Stimulated activated naive CD8-positive, alpha-beta T cell treated with anti-CD3 and anti-CD28 coated beads, Interleukin-15, Interleukin-2, amounts not matched to agents 100 ng/mL and 50 ng/mL, for 24 hours (primary cell): ENCODE results near the gene MAU2.
"Not testable (repeated sequence)": the region's sequence is repeated elsewhere in the genome, so short reads cannot be mapped to it uniquely, and the experiment has no call there.

ENCODE experiments used
- H3K27ac Mint-ChIP-seq: one replicate; pipeline ENCODE4 v1.8.0; 2021; ENCODE audit warnings: mild to moderate bottlenecking, mixed read lengths
- H3K27me3 Mint-ChIP-seq: one replicate; pipeline ENCODE4 v1.8.0; 2021; ENCODE audit warnings: mixed read lengths
- H3K36me3 Mint-ChIP-seq: one replicate; pipeline ENCODE4 v1.8.0; 2021; ENCODE audit warnings: low read depth, mixed read lengths
- H3K4me1 Mint-ChIP-seq: one replicate; pipeline ENCODE4 v1.8.0; 2021; ENCODE audit warnings: low read depth, mixed read lengths
- H3K4me3 Mint-ChIP-seq: one replicate; pipeline ENCODE4 v1.8.0; 2021; ENCODE audit warnings: mild to moderate bottlenecking, mixed read lengths
- H3K9me3 Mint-ChIP-seq: one replicate; pipeline ENCODE4 v1.8.0; 2021; ENCODE audit warnings: mixed read lengths

Gene MAU2

GRCh38 chr19:19379527-19379926 is 58.9 kb downstream of the MAU2 start:
- Mint-ChIP-seq H3K9me3 (no peaks in the 10 kb centered on the region), H3K27ac (no peak overlapping the region), H3K4me1 (no peaks in the 10 kb centered on the region), H3K36me3 (no peaks in the 10 kb centered on the region), H3K4me3 (no peak overlapping the region), H3K27me3 (no peaks in the 10 kb centered on the region)

DNA sequence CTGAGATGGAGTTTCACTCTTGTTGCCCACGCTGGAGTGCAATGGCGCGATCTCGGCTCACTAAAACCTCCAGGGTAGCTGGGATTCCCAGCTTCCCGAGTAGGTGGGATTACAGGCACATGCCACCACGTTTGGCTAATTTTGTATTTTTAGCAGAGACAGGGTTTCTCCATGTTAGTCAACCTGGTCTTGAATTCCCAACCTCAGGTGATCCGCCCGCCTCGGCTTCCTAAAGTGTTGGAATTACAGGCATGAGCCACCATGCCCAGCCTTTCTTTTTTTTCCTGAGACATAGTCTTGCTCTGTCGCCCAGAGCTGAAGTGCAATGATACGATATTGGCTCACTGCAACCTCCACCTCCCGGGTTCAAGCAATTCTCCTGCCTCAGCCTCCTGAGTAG is 59.7 kb downstream of the MAU2 start:
- not testable (repeated sequence) for H3K4me1 Mint-ChIP-seq, H3K9me3 Mint-ChIP-seq, H3K27me3 Mint-ChIP-seq, H3K4me3 Mint-ChIP-seq, H3K36me3 Mint-ChIP-seq, H3K27ac Mint-ChIP-seq

- H3K4me3 Mint-ChIP-seq = no peak overlapping the region
- H3K36me3 Mint-ChIP-seq = no peaks in the 10 kb centered on the region
- no peaks in the 10 kb centered on the region for H3K27me3 Mint-ChIP-seq
- H3K4me1 Mint-ChIP-seq = no peaks in the 10 kb centered on the region
- no peaks in the 10 kb centered on the region for H3K9me3 Mint-ChIP-seq
- no peak overlapping the region for H3K27ac Mint-ChIP-seq
These were observed 60.6 kb downstream of the MAU2 start for GRCh38 chr19:19381007-19381926.

GRCh38 chr19:19382118-19382517 is 61.5 kb downstream of the MAU2 start:
- Mint-ChIP-seq H3K9me3 (no peaks in the 10 kb centered on the region), H3K4me3 (no peak overlapping the region)

DNA sequence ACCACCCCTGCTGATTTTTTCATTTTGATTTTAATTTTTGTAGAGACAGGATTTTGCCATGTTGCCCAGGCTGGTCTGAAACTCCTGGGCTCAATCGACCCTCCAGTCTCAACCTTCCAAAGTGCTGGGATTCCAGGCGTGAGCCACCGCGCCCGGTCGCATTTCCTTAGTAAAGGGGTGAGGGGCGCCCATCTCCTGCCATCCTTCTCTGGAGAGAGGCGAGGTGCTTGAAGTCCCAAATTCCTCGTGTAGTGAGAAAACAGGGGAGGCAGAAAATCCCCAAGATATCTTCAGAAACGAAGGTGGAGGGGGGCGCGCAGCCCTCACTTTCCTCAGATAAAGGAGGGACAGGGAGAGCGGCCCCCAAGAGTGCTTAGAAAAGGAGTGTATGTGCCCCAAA is 63.9 kb downstream of the MAU2 start:
- H3K4me1 Mint-ChIP-seq = peaks cover 30% of the 10 kb centered on the region
- peaks cover 6% of the 10 kb centered on the region for H3K36me3 Mint-ChIP-seq
- H3K4me3 Mint-ChIP-seq = peak overlapping the region; percentile 68
- no peaks in the 10 kb centered on the region for H3K27me3 Mint-ChIP-seq
- no peaks in the 10 kb centered on the region for H3K9me3 Mint-ChIP-seq
- peak overlapping the region; percentile 21 for H3K27ac Mint-ChIP-seq

More at GRCh38 chr19:19382118-19382517, 61.5 kb downstream of the MAU2 start:
- Mint-ChIP-seq H3K27ac (no peak overlapping the region), H3K36me3 (no peaks in the 10 kb centered on the region), H3K4me1 (peaks cover 6% of the 10 kb centered on the region), H3K27me3 (no peaks in the 10 kb centered on the region)

DNA sequence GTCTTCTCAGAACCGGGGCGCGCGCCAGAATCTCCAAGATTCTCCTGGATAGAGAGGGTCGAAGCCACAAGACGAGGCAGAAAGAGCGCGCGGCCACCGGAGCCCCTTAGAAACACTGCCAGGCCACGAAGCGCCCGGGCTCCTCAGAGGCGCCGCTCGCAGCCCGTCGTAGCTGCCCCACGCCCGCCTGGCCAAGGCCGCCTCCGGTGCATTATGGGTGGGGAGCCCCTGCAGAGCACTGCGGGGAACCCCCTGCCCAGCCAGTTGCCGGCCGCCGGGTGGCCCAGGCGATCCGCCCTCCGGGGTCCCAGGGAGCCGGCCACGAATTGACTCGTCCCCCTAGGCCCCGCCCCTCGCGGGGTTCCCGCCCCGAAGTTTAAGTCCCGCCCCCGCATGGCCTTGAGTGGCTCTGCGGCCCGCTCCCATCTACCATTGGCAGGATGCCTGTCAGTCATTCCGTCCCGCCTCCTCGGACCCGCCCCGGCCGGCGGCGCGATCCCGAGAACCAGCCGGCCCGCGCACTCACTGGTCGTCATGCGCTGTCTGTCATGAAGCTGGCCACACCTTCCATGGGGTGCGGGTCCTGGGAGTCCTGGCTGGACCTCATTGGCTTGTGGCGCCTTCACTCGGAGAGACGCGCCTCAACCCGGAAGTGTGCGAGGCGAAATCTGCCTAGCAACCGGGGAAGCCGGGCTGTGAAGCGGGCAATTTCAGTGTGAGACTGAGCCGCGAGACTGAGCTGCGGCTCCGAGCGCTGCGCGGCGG is 64.7 kb downstream of the MAU2 start:
- H3K27me3 Mint-ChIP-seq = no peaks in the 10 kb centered on the region
- peaks cover 36% of the 10 kb centered on the region for H3K4me1 Mint-ChIP-seq
- H3K4me3 Mint-ChIP-seq = peak overlapping the region; percentile 78
- peaks cover 6% of the 10 kb centered on the region for H3K36me3 Mint-ChIP-seq
- H3K9me3 Mint-ChIP-seq = no peaks in the 10 kb centered on the region
- peak overlapping the region; percentile 21 for H3K27ac Mint-ChIP-seq

- Mint-ChIP-seq H3K36me3 (peaks cover 6% of the 10 kb centered on the region), H3K9me3 (no peaks in the 10 kb centered on the region), H3K4me1 (peaks cover 45% of the 10 kb centered on the region), H3K27ac (peak overlapping the region; percentile 85), H3K27me3 (no peaks in the 10 kb centered on the region), H3K4me3 (peak overlapping the region; percentile 87)
These were observed 65.6 kb downstream of the MAU2 start for GRCh38 chr19:19385896-19386869.

GRCh38 chr19:19387108-19387507 is 66.5 kb downstream of the MAU2 start:
- H3K27ac Mint-ChIP-seq = peak overlapping the region; percentile 85

GRCh38 chr19:19388568-19389555 is 68.2 kb downstream of the MAU2 start:
- Mint-ChIP-seq H3K4me3 (peak overlapping the region; percentile 87), H3K27ac (peak overlapping the region; percentile 32), H3K9me3 (no peaks in the 10 kb centered on the region), H3K4me1 (peaks cover 58% of the 10 kb centered on the region), H3K27me3 (no peaks in the 10 kb centered on the region), H3K36me3 (peaks cover 6% of the 10 kb centered on the region)

More at GRCh38 chr19:19387108-19387507, 66.5 kb downstream of the MAU2 start:
- no peaks in the 10 kb centered on the region for H3K9me3 Mint-ChIP-seq
- H3K4me1 Mint-ChIP-seq = peaks cover 51% of the 10 kb centered on the region
- peaks cover 6% of the 10 kb centered on the region for H3K36me3 Mint-ChIP-seq
- H3K27me3 Mint-ChIP-seq = no peaks in the 10 kb centered on the region
- H3K4me3 Mint-ChIP-seq = peak overlapping the region; percentile 87

DNA sequence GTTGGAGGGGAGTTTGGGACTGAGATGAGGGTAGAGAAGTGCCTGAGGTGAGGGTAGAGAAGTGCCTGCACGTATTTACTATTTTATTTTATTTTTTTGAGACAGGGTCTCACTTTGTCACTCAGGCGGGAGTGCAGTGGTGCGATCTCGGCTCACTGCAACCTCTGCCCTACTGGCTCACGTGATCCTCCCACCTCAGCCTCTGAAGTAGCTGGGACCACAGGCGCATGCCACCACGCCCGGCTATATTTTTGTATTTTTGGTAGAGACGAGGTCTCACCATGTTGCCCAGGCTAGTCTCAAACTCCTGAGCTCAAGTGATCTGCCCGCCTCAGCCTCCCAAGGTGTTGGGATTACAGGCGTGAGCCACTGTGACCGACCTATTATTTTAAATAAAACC is 69.1 kb downstream of the MAU2 start:
- not testable (repeated sequence) for H3K36me3 Mint-ChIP-seq, H3K4me3 Mint-ChIP-seq, H3K27me3 Mint-ChIP-seq, H3K9me3 Mint-ChIP-seq
- H3K27ac Mint-ChIP-seq = peak overlapping the region; percentile 3
- peaks cover 66% of the 10 kb centered on the region for H3K4me1 Mint-ChIP-seq

DNA sequence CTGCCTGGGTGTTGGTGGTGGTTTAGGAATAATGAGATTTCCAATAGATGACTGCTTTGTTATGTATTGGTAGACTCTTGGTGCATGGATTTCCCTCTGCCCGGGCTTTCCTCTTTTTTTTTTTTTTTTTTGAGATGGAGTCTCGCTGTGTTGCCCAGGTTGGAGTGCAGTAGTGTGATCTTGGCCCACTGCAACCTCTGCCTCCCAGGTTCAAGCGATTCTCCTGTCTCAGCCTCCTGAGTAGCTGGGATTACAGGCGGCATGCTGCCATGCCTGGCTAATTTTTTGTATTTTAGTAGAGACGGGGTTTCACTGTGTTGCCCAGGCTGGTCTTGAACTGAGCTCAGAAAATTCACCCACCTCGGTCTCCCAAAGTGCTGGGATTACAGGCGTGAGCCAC is 73.7 kb downstream of the MAU2 start:
- not testable (repeated sequence) for H3K4me3 Mint-ChIP-seq, H3K27me3 Mint-ChIP-seq, H3K9me3 Mint-ChIP-seq, H3K36me3 Mint-ChIP-seq
- Mint-ChIP-seq H3K27ac (peak overlapping the region; percentile 58), H3K4me1 (peaks cover 42% of the 10 kb centered on the region)

DNA sequence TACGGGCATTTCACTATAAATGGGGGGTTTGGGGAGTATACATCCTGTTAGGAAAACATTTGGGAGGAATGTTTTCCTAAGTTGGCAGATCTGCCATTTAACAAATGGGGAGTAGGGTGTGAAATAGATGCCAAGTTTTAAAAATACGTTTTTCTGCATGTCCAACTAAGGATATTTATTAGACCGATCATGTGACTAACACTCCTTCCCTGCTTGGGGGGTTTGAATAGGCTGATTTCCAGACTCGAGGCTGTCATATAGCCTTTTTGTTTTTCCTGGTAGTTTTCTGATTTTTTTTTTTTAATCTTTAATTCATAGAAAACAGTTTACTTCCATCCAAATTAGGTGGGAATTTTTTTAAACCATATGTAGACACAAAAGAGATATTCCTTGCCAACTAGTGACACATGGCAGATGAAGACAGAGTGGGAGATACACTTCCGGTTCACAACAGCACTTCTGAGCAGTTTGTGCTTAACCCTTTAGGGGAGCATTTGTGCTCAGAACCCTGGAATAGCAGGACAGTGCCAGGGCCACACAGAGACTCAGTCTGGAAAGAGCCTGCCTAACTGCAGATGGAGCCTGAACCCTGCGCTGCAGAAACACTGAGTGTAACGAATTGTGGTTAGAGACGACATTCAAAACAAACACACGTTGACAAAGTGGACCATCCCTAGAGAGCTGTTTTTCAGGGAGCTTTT is 79.3 kb downstream of the MAU2 start:
- no peaks in the 10 kb centered on the region for H3K9me3 Mint-ChIP-seq
- no peak overlapping the region for H3K4me3 Mint-ChIP-seq
- peak overlapping the region; percentile 31 for H3K27ac Mint-ChIP-seq
- no peaks in the 10 kb centered on the region for H3K27me3 Mint-ChIP-seq
- H3K4me1 Mint-ChIP-seq = peaks cover 42% of the 10 kb centered on the region
- no peaks in the 10 kb centered on the region for H3K36me3 Mint-ChIP-seq
